HEK293 (cell line): ENCODE measurements around the gene ATP13A2.

ENCODE experiments used
- FEZF1 ChIP-seq: fragments of 450-650 bp; formaldehyde crosslinking; IDR thresholded peaks from 2 replicates; pipeline ENCODE4 v1.5.1; 2016; ENCODE audit warnings: missing biosample characterization, missing genetic modification characterization
- KLF16 ChIP-seq: fragments of 450-650 bp; formaldehyde crosslinking; IDR thresholded peaks from 2 replicates; pipeline ENCODE4 v1.5.1; 2017; ENCODE audit warnings: missing biosample characterization, missing genetic modification characterization
- KLF17 ChIP-seq: fragments of 450-650 bp; formaldehyde crosslinking; IDR thresholded peaks from 2 replicates; pipeline ENCODE4 v1.5.1; 2016; ENCODE audit warnings: missing biosample characterization, missing genetic modification characterization
- SP7 ChIP-seq: fragments of 450-650 bp; formaldehyde crosslinking; IDR thresholded peaks from 2 replicates; pipeline ENCODE4 v1.5.1; 2016; ENCODE audit warnings: missing biosample characterization, missing genetic modification characterization
- ZBTB44 ChIP-seq: fragments of 450-650 bp; IDR thresholded peaks from 2 replicates; pipeline ENCODE4 v1.5.1; 2018; ENCODE audit warnings: missing biosample characterization, mild to moderate bottlenecking, missing genetic modification characterization
- ZBTB7A ChIP-seq: fragments of 450-650 bp; formaldehyde crosslinking; IDR thresholded peaks from 2 replicates; pipeline ENCODE4 v1.5.1; 2016; ENCODE audit warnings: low read depth, missing biosample characterization, missing genetic modification characterization
- ZFP69B ChIP-seq: fragments of 450-650 bp; formaldehyde crosslinking; IDR thresholded peaks from 2 replicates; pipeline ENCODE4 v1.5.1; 2016; ENCODE audit warnings: missing biosample characterization, missing genetic modification characterization
- ZNF114 ChIP-seq: fragments of 450-650 bp; formaldehyde crosslinking; IDR thresholded peaks from 2 replicates; pipeline ENCODE4 v1.5.0; 2017; ENCODE audit warnings: missing biosample characterization, missing genetic modification characterization
- ZNF146 ChIP-seq: fragments of 450-650 bp; formaldehyde crosslinking; IDR thresholded peaks from 2 replicates; pipeline ENCODE4 v1.5.1; 2016; ENCODE audit warnings: missing biosample characterization, missing genetic modification characterization
- ZNF157 ChIP-seq: fragments of 450-650 bp; formaldehyde crosslinking; IDR thresholded peaks from 2 replicates; pipeline ENCODE4 v1.5.1; 2016; ENCODE audit warnings: missing biosample characterization, missing genetic modification characterization
- ZNF184 ChIP-seq: fragments of 450-650 bp; IDR thresholded peaks from 2 replicates; pipeline ENCODE4 v1.5.1; 2018; ENCODE audit warnings: missing biosample characterization, mild to moderate bottlenecking, missing genetic modification characterization
- ZNF221 ChIP-seq: fragments of 450-650 bp; formaldehyde crosslinking; IDR thresholded peaks from 2 replicates; pipeline ENCODE4 v1.5.1; 2017; ENCODE audit warnings: missing biosample characterization, missing genetic modification characterization, borderline replicate concordance
- ZNF266 ChIP-seq: fragments of 450-650 bp; formaldehyde crosslinking; IDR thresholded peaks from 2 replicates; pipeline ENCODE4 v1.5.1; 2016; ENCODE audit warnings: missing biosample characterization, missing genetic modification characterization, low read depth
- ZNF274 ChIP-seq, 2 experiments: fragments of 200-500 bp in 1 of 2; fragments of 450-650 bp in 1 of 2; sonication (Bioruptor generic) in 1 of 2; formaldehyde crosslinking in 1 of 2; IDR thresholded peaks; 2 replicates each; pipeline versions ENCODE4 v1.5.1 to v1.6.1; 2014 to 2016; ENCODE audit warnings: borderline replicate concordance in 1 of 2, inconsistent platforms in 1 of 2, low read length in 1 of 2, missing biosample characterization in 1 of 2, missing genetic modification characterization in 1 of 2
- ZNF341 ChIP-seq: fragments of 450-650 bp; formaldehyde crosslinking; IDR thresholded peaks from 2 replicates; pipeline ENCODE4; 2016; ENCODE audit warnings: low read depth, missing biosample characterization, missing genetic modification characterization
- ZNF354C ChIP-seq: fragments of 450-650 bp; formaldehyde crosslinking; IDR thresholded peaks from 2 replicates; pipeline ENCODE4 v1.5.1; 2016; ENCODE audit warnings: missing biosample characterization, missing genetic modification characterization, low read depth, borderline replicate concordance
- ZNF394 ChIP-seq: fragments of 450-650 bp; formaldehyde crosslinking; IDR thresholded peaks from 2 replicates; pipeline ENCODE4 v1.5.1; 2016; ENCODE audit warnings: missing biosample characterization, missing genetic modification characterization, mild to moderate bottlenecking, moderate library complexity, borderline replicate concordance
- ZNF404 ChIP-seq: fragments of 450-650 bp; formaldehyde crosslinking; IDR thresholded peaks from 2 replicates; pipeline ENCODE4 v1.5.1; 2017; ENCODE audit warnings: missing biosample characterization, missing genetic modification characterization
- ZNF449 ChIP-seq: fragments of 450-650 bp; formaldehyde crosslinking; IDR thresholded peaks from 2 replicates; pipeline ENCODE4 v1.5.1; 2017; ENCODE audit warnings: missing biosample characterization, mild to moderate bottlenecking, missing genetic modification characterization, moderate library complexity
- ZNF473 ChIP-seq: fragments of 450-650 bp; formaldehyde crosslinking; IDR thresholded peaks from 2 replicates; pipeline ENCODE4 v1.5.1; 2017; ENCODE audit warnings: missing biosample characterization, missing genetic modification characterization
- ZNF530 ChIP-seq: fragments of 450-650 bp; formaldehyde crosslinking; IDR thresholded peaks from 2 replicates; pipeline ENCODE4 v1.5.1; 2016; ENCODE audit warnings: low read depth, missing biosample characterization, missing genetic modification characterization
- ZNF558 ChIP-seq: fragments of 450-650 bp; formaldehyde crosslinking; IDR thresholded peaks from 2 replicates; pipeline ENCODE4 v1.5.1; 2016; ENCODE audit warnings: missing biosample characterization, missing genetic modification characterization
- ZNF600 ChIP-seq: fragments of 450-650 bp; formaldehyde crosslinking; IDR thresholded peaks from 2 replicates; pipeline ENCODE4 v1.5.1; 2016; ENCODE audit warnings: missing biosample characterization, missing genetic modification characterization
- ZNF626 ChIP-seq: fragments of 450-650 bp; sonication (Bioruptor Pico); formaldehyde crosslinking; IDR thresholded peaks from 2 replicates; pipeline ENCODE4 v1.5.1; 2018; ENCODE audit warnings: missing biosample characterization, missing genetic modification characterization, inconsistent platforms
- ZNF658 ChIP-seq: fragments of 450-650 bp; formaldehyde crosslinking; IDR thresholded peaks from 2 replicates; pipeline ENCODE4; 2016; ENCODE audit warnings: missing biosample characterization, missing genetic modification characterization
- ZNF747 ChIP-seq: fragments of 450-650 bp; formaldehyde crosslinking; IDR thresholded peaks from 2 replicates; pipeline ENCODE4 v1.5.1; 2016; ENCODE audit warnings: missing biosample characterization, missing genetic modification characterization
- ZNF843 ChIP-seq: fragments of 450-650 bp; formaldehyde crosslinking; IDR thresholded peaks from 2 replicates; pipeline ENCODE4 v1.5.1; 2016; ENCODE audit warnings: missing biosample characterization, missing genetic modification characterization
- TF ChIP-seq, protein P1 (sequence below): fragments of 450-650 bp; formaldehyde crosslinking; IDR thresholded peaks from 2 replicates; pipeline ENCODE4 v1.5.1; 2016; ENCODE audit warnings: missing biosample characterization, missing genetic modification characterization
- TF ChIP-seq, protein P2 (sequence below): fragments of 450-650 bp; formaldehyde crosslinking; IDR thresholded peaks from 2 replicates; pipeline ENCODE4 v1.5.1; 2016; ENCODE audit warnings: missing biosample characterization, missing genetic modification characterization
- TF ChIP-seq, protein P3 (sequence below): fragments of 450-650 bp; formaldehyde crosslinking; IDR thresholded peaks from 2 replicates; pipeline ENCODE4; 2016; ENCODE audit warnings: missing biosample characterization, missing genetic modification characterization

ATP13A2 gene

GRCh38 chr1:16960560-16961296, 51.0 kb downstream of the ATP13A2 start (continued):
- TF ChIP-seq ZNF341 (tag by site-specific recombination), result no peak
- no peak for TF ChIP-seq ZNF658 (tag by site-specific recombination)
- TF ChIP-seq ZNF473 (tag by site-specific recombination), result no peak
- TF ChIP-seq ZNF558, result no peak
- TF ChIP-seq ZNF184 (tag by site-specific recombination), result no peak
- no peak for TF ChIP-seq ZNF266 (tag by site-specific recombination)
- TF ChIP-seq KLF17, result no peak
- TF ChIP-seq ZNF626 (tag by site-specific recombination), result no peak
- TF ChIP-seq ZNF157 (tag by site-specific recombination), result no peak
- TF ChIP-seq ZNF221 (tag by site-specific recombination), result no peak
- no peak for TF ChIP-seq ZNF274 (IDR thresholded peaks at IDR 0.05; ENCODE audit: low read length)
- TF ChIP-seq ZNF274 (tag by site-specific recombination; IDR thresholded peaks at IDR 0.05; ENCODE audit: borderline replicate concordance), result no peak
- TF ChIP-seq ZFP69B (tag by site-specific recombination), result no peak
- TF ChIP-seq SP7, result peak; percentile 40; the same call in 1 of the 2 replicates
- no peak for TF ChIP-seq ZBTB44 (tag by site-specific recombination)
- TF ChIP-seq, protein P1, sequence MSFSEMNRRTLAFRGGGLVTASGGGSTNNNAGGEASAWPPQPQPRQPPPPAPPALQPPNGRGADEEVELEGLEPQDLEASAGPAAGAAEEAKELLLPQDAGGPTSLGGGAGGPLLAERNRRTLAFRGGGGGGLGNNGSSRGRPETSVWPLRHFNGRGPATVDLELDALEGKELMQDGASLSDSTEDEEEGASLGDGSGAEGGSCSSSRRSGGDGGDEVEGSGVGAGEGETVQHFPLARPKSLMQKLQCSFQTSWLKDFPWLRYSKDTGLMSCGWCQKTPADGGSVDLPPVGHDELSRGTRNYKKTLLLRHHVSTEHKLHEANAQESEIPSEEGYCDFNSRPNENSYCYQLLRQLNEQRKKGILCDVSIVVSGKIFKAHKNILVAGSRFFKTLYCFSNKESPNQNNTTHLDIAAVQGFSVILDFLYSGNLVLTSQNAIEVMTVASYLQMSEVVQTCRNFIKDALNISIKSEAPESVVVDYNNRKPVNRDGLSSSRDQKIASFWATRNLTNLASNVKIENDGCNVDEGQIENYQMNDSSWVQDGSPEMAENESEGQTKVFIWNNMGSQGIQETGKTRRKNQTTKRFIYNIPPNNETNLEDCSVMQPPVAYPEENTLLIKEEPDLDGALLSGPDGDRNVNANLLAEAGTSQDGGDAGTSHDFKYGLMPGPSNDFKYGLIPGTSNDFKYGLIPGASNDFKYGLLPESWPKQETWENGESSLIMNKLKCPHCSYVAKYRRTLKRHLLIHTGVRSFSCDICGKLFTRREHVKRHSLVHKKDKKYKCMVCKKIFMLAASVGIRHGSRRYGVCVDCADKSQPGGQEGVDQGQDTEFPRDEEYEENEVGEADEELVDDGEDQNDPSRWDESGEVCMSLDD (tag by site-specific recombination), result no peak
- TF ChIP-seq KLF16 (tag by site-specific recombination), result peak; percentile 40
- no peak for TF ChIP-seq ZNF530 (tag by site-specific recombination)
- TF ChIP-seq ZNF354C (tag by site-specific recombination), result no peak
- no peak for TF ChIP-seq ZNF600
- no peak for TF ChIP-seq ZNF747 (tag by site-specific recombination)
- TF ChIP-seq ZNF146 (tag by site-specific recombination), result no peak
- no peak for TF ChIP-seq ZNF394 (tag by site-specific recombination)
- 0 out of 2 replicates have a peak, but pooled peaks have one; percentile 36 for TF ChIP-seq ZBTB7A (tag by site-specific recombination)
- no peak for TF ChIP-seq ZNF114 (tag by site-specific recombination)
- no peak; the same call in 1 of the 2 replicates for TF ChIP-seq ZNF843 (tag by site-specific recombination)
- TF ChIP-seq ZNF404, result no peak
- no peak for TF ChIP-seq ZNF449 (tag by site-specific recombination)
- TF ChIP-seq FEZF1 (tag by site-specific recombination), result no peak
- TF ChIP-seq, protein P2, sequence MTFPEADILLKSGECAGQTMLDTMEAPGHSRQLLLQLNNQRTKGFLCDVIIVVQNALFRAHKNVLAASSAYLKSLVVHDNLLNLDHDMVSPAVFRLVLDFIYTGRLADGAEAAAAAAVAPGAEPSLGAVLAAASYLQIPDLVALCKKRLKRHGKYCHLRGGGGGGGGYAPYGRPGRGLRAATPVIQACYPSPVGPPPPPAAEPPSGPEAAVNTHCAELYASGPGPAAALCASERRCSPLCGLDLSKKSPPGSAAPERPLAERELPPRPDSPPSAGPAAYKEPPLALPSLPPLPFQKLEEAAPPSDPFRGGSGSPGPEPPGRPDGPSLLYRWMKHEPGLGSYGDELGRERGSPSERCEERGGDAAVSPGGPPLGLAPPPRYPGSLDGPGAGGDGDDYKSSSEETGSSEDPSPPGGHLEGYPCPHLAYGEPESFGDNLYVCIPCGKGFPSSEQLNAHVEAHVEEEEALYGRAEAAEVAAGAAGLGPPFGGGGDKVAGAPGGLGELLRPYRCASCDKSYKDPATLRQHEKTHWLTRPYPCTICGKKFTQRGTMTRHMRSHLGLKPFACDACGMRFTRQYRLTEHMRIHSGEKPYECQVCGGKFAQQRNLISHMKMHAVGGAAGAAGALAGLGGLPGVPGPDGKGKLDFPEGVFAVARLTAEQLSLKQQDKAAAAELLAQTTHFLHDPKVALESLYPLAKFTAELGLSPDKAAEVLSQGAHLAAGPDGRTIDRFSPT (tag by site-specific recombination), result 0 out of 2 replicates have a peak, but pooled peaks have one; percentile 9
- TF ChIP-seq, protein P3, sequence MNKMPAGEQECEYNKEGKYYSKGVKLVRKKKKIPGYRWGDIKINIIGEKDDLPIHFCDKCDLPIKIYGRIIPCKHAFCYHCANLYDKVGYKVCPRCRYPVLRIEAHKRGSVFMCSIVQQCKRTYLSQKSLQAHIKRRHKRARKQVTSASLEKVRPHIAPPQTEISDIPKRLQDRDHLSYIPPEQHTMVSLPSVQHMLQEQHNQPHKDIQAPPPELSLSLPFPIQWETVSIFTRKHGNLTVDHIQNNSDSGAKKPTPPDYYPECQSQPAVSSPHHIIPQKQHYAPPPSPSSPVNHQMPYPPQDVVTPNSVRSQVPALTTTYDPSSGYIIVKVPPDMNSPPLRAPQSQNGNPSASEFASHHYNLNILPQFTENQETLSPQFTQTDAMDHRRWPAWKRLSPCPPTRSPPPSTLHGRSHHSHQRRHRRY (tag by site-specific recombination), result no peak
